RPMI7951 (cell line): ENCODE data around the gene NCK2. TPM values are rescaled to one million over a fixed set of nuclear protein-coding genes. Genes with fewer than 3 reads are reported as not detected.

ENCODE experiments used
- DNase-seq: peaks from one replicate; pipeline ENCODE4 v3.0.0-alpha.2; 2012; ENCODE audit warnings: low read depth
- total RNA-seq: library from RNA; depleted of rRNA; stranded (reverse); fragments of >200 nt; shearing (Covaris generic); gene quantifications from 2 replicates; pipeline ENCODE4 v1.2.3, GENCODE V29; 2014

The NCK2 gene
- total RNA-seq, 1 experiment from 2014 or later: 34.5 TPM

DNA sequence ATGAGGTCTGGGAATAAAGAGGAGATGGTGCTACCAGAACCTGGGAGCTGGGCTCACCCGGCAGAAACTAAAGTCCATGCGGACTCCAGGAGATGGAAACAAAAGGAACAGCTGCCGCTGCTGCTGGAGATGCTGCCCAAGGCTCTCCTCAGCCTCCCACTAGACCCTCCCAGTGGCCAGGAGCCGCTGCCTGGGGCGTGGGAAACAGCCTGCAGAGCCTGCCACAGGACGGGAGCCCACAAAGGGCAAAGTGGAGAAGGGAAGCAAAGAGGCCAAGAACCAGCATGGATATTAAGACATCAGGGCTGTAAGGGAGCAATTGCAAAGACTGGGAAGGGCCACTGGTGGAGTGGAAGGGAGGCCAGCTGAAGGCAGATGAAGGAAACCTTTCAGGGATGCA is 179.6 kb downstream of the NCK2 start:
- no peak for DNase-seq

DNA sequence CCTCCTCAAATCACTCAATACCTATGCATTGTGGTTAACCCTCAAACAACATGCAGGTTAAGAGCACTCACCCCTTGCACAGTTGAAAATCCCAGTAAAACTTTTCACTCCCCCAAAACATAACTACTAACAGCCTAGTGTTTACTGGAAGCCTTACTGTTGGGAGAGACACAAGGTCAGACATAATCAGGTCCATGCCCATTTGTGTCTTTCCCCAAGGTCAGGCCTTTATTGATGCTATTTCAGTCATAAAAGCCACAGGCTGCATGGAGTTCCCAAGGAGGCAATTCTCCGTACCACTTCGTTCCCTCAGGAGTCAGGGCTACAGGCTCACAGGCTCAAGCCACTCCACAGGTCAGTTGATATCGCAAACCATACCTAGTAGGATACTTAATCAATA is 180.2 kb downstream of the NCK2 start:
- no peak for DNase-seq

DNA sequence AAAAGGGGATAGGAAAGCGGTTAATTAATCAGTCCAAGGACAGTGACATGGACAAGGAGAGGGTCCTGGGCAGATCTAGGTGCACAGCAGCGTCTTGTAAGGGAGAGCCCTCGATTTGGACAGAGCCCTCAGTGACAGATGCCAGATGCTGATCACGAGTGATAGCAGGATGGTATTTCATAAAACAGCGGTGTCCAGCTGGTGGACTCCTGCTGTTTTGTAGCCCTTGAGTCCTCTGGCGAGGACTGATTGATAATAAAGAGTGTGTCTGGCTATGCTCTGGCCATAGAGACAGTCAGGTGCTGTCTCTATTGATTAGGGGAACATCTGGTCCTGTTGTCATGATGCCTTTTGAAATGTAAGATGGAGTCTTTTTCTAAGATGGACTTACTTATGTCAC is 180.7 kb downstream of the NCK2 start:
- no peak for DNase-seq

DNA sequence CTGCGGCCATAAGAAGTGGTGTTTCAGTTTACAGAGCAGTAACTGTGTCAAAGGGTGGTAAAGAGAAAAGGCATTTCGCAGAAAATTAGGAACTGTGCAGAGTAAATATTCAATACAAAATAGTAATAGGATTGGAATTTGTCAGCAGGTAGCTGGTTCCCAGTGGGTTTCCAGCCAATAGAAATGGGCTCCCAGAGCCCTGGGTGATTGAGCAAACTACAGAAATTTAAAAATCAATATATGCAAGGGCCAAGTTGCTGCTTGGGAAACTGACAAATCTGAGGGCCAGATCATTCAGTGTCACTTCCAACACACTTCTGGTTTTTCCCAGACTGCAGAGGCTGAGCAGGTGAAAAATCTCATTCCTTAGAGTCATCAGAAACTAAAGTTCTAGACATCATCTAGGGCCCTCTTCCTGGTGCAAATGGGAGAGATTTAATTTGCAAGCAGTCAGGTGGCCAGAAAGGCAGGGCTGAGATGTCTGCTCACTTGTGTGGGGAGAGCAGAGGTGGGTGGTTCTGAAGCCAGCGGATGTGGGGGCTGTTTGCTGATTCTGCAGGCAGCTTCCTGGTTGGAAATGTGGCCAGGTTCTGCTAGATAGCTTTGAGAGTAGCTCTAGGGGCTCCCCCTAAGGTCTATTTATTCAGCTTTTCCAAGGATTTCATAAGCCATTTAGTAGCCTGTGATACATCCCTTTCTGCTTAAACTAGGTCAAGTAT is 182.4 kb downstream of the NCK2 start:
- no peak for DNase-seq

DNA sequence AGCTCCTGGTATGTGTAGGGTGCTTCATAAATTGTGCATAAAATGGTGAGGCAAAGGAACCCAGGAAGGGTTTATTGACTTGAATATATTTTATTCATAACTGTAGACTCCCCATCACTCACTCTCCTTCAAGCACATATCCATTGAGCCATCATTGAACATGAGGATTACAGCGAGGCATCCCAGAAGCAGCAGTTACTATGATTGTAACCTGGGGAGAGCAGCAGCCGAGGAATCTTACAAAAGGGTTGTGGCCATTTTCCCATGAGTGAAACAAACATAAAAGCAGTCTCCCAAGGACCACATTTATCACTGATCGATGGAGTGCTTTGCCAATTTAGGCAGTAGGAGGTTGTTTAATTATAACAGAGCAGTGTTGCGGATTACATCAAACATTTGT is 183.4 kb downstream of the NCK2 start:
- no peak for DNase-seq

DNA sequence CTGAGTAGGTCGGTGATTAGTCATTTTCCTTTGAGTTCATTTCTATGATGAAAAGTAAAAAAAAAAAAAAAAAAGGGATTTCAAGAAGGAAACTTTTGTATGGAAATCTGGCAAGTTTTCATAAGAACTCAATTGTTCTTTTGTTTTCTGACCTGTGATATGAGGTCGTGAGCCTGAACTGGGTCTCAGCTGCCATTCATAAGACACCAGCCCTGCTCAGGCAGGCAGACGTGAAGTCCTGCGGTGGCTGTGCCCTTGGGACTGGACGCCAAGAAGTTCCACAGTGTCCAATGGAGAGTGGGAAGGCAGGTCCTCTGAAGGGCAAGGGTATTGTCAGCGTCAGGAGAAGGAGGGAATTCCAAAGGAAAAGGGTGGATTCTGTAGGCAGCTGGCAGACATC is 183.9 kb downstream of the NCK2 start:
- no peak for DNase-seq

DNA sequence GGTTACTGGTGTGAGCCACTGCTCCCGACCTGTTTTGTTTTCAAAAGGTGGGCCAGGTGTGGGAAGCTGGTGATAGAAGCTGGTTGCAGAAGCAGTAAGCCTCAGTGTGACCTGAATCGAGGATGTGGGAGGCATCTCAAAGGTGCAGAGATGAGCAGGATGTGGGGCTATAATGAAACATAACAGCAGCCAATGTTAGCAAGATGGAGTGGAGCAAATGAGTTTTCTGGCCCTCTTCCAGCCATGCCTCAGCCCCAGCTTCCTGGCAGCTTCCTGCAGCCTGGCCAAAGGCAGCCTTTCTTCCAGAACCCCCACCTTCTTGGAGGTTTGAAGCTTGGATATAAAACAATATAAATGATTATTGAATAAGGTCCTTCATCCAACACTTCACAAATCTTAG is 184.8 kb downstream of the NCK2 start:
- DNase-seq: peak; percentile 36

DNA sequence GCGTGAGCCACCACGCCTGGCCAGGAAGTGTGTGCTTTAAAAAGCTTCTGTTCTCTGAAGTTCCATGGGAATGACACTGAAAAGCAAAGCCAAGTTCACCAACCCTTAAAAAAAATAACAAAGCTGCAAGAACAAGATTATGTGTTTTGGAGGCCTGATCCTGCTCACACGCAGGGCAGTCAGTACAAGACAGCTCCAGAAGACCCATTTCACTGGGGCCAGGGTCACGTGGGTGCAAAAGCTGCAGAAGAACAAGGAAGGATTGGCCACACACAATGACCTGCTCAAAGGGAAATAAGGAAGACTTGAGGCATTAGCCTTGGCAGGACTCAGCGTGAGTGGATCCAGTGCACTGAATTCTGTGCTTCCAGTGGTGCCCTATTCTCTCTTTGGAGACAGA is 187.9 kb downstream of the NCK2 start:
- DNase-seq: no peak

DNA sequence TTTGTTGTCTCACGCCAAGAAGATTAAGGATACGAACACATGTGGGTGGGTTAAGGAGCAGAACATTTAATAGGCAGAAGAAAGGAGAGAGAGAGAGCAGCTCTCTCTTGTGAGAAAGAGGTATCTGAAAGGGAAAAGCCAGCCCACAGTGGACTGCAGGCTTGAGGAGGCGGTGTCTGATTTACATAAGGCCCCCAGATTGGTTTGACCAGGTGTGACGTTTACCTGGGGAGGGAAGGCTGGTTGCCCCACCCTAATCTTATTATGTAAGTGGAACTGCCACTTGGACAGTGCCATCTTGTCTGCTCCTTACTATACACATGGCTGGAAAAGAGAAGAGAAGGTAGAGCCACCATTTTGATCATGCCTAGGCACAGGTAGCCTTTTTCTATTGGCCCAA is 189.2 kb downstream of the NCK2 start:
- DNase-seq: peak; percentile 34

DNA sequence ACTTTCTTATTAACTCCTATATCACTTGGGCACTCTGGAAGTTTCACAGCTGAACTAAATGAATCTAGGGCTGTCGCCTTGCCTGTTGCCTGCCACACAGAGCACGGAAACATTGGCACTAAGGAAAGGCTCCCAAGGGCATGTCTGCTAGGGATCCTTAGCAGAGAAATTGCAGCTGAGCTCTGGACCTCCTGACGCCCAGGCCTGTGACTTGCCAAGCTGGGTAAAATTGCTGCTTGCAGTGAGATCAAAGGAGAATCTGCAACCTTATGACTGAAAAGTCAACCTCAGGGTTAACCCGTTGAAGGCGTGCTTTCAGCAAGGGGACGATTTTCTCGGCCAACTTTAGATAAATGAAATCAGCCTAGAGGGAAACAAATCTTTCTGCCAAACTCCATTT is 189.8 kb downstream of the NCK2 start:
- DNase-seq: peak; percentile 14

DNA sequence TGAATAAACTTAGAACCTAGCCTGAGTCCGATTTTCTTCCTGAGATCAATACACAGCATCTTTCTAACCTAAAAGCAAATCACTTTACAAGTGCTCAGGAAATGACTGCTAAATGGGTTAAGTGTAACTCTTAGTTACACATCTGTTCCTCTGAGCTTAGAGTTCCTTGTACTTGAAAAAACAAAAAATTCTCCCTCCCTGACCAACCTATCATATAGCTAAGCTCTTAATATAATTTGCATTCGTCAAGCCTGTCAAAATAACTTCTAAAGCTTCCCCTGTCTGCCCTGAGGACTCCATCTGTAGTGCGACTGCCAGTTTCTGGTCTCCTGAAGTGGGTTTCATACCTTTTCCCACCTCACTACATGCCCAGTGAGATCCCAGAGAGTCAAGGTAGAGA is 190.4 kb downstream of the NCK2 start:
- DNase-seq: no peak

DNA sequence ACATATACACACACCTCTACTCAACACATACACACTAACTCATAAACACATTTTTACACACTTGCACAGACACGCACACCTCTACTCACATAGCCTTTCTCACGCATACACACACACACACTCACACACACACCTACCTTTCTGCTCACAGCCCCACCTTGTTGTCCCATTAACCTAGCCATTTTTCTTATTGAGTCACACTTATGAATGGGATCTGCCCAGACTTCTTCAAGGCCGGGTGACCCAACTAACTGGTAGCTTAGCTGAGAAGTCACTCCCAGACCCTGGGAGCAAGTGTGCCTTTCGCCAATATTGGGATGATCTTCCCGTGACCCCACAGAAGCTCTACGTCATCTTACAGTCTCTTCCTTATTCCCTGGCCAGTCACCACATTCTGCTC is 192.2 kb downstream of the NCK2 start:
- DNase-seq: no peak

DNA sequence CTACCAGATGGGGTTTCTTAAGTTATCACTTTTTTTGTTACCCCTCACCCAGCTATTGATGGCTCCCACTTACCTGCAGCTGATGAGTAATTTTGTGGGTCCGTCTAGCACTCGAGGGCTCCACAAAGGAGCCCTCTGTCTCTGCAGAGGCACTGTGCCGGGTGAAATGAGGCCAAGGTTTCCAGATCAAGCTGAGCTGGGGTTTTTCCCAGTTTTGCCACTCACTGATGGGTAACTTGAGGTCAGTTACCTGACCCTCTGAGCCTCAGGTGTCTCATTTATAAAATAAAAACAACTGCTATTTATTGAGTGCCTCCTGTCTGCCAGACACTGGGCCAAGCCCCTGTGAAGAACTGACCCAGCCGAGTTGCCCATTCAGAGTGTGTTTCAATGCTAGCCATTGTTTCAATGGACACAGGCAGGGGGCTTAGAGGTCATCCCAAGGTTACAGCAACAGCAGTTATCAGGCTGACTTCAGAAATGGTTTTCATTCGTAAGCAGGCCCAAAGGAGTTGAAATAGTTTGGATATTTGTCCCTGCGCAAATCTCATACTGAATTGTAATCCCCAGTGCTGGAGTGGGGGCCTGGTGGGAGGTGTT is 192.9 kb downstream of the NCK2 start:
- DNase-seq: no peak
